ENCODE measurements around the gene EPHA6. TPM values are rescaled to one million over a fixed set of nuclear protein-coding genes. Genes with fewer than 3 reads are reported as not detected.
"Not testable (repeated sequence)": the region's sequence is repeated elsewhere in the genome, so short reads cannot be mapped to it uniquely, and the experiment has no call there.

EPHA6 gene
- total and polyA plus RNA-seq, 12 donors = 0.21 to 0.88 (median 0.59) TPM; not detected in 3

GRCh38 chr3:96900566-96900965 lies 86.2 kb downstream of the EPHA6 start:
- no peak for DNase-seq
- H3K27me3 ChIP-seq = no peaks in the 10 kb centered on the region
- H3K4me3 ChIP-seq = no peak overlapping the region
- ATAC-seq = no peak
- WGBS, 2 donors = 51 to 56% methylated on average over 4 of the region's 4 CpGs
- intact Hi-C loops (cut with DNase I) = no loop called here
- H3K9me3 ChIP-seq = peaks cover 0 to 3% (median 0%) of the 10 kb centered on the region in 11 donors
- H3K27ac ChIP-seq = no peak overlapping the region
- no peak for TF ChIP-seq CTCF (IDR thresholded peaks at IDR 0.05)
- H3K4me1 ChIP-seq = no peaks in the 10 kb centered on the region
- no peaks in the 10 kb centered on the region for H3K36me3 ChIP-seq

DNA sequence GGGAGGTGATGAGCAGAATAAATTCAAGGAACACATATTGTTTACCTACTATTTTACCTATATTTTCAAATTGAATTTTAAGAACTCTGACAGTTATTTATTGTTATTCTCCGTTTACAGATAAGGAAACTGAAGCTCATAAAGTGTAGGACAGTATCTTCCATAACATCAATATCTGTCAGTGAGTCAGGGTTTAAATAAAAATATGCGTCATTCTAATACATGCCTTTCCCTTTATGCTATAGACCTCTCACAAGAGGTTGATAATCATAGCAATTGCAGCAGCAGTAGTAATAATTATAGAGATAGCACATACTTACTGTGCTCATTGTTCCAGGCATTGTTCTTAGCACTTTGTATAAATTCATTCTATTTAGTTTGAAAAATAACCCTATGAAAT lies 101.1 kb downstream of the EPHA6 start:
- H3K27me3 ChIP-seq = no peaks in the 10 kb centered on the region
- H3K36me3 ChIP-seq = no peaks in the 10 kb centered on the region
- H3K27ac ChIP-seq = no peak overlapping the region
- intact Hi-C loops (cut with DNase I) = no loop called here
- H3K4me1 ChIP-seq = no peaks in the 10 kb centered on the region
- TF ChIP-seq CTCF (IDR thresholded peaks at IDR 0.05) = no peak
- no peak overlapping the region for H3K4me3 ChIP-seq
- 73 to 76% methylated on average over 2 of the region's 2 CpGs for WGBS, 2 donors
- no peak for ATAC-seq
- no peaks in the 10 kb centered on the region for H3K9me3 ChIP-seq
- no peak for DNase-seq

DNA sequence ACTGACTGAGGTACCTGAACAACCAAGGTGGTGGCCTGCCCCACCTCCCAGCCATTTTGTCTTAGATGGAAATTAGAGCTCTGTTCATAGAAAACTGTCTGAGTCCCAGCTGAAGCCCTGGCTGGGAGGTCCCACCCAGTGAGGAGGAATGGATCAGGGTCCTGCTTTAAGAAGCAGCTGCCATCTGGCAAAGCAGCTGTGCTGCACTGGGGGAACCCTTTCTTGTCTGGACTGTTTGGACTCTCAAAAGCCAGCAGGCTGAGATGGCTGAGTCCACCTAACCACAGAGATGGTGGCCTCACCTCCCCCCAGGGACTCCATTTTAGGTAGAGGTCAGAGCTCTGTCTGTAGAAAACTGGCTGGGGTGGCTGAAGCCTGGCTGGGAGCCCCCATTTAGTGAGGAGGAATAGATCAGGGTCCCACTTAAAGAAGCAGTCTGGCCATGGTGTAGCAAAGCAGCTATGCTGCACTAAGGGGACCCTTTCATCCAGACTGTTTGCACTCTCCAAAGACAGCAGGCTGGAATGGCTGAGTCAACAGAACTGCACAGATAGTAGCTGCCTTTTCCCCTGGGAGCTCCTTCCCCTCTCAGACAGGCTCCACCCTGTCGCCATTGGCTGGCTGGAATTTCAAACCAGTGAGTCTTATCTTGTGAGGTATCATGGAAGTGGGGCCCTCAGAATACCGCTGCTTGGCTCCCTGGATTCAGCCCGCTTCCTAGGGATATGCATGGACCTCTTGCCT lies 116.9 kb downstream of the EPHA6 start:
- no peak overlapping the region for H3K27ac ChIP-seq
- H3K4me3 ChIP-seq = no peak overlapping the region
- H3K4me1 ChIP-seq = no peaks in the 10 kb centered on the region
- peaks cover 0 to 56% (median 31%) of the 10 kb centered on the region in 11 donors for H3K9me3 ChIP-seq
- DNase-seq (no peak), ATAC-seq (no peak)
- no peaks in the 10 kb centered on the region for H3K36me3 ChIP-seq
- TF ChIP-seq CTCF (IDR thresholded peaks at IDR 0.05) = no peak
- 71 to 73% methylated on average over 3 of the region's 3 CpGs for WGBS, 2 donors
- H3K27me3 ChIP-seq = no peaks in the 10 kb centered on the region
- intact Hi-C loops (cut with DNase I) = no loop called here

GRCh38 chr3:96942131-96942530 lies 127.7 kb downstream of the EPHA6 start:
- H3K4me3 ChIP-seq; intact Hi-C loops (cut with DNase I); H3K27ac ChIP-seq; H3K27me3 ChIP-seq; H3K36me3 ChIP-seq; DNase-seq; ATAC-seq; H3K4me1 ChIP-seq: not testable (repeated sequence)
- H3K9me3 ChIP-seq = peaks cover 0 to 44% (median 0%) of the 10 kb centered on the region in 11 donors
- WGBS, 2 donors = 85% methylated on average over 7 of the region's 7 CpGs

GRCh38 chr3:96958856-96959255 lies 144.5 kb downstream of the EPHA6 start:
- Histone ChIP-seq H3K27ac (no peak overlapping the region), H3K9me3 (peaks cover 0 to 15% (median 0%) of the 10 kb centered on the region in 11 donors), H3K4me3 (no peak overlapping the region), H3K36me3 (no peaks in the 10 kb centered on the region), H3K4me1 (no peaks in the 10 kb centered on the region), H3K27me3 (no peaks in the 10 kb centered on the region)
- intact Hi-C loops (cut with DNase I) = no loop called here
- no peak for ATAC-seq
- TF ChIP-seq CTCF (IDR thresholded peaks at IDR 0.05) = no peak
- DNase-seq = no peak
- WGBS, 2 donors = 86 to 87% methylated on average over 4 of the region's 4 CpGs
